GM23248 (cell line): ENCODE results near the gene NDC80. TPM values are rescaled to one million over a fixed set of nuclear protein-coding genes. Genes with fewer than 3 reads are reported as not detected.

Experiments
- DNase-seq: peaks from one replicate; pipeline ENCODE4 v3.0.0-alpha.2; 2015
- H2AFZ ChIP-seq: fragments of 200-600 bp; sonication (generic); 2 replicates; pipeline ENCODE4 v1.6.1; 2016; ENCODE audit warnings: antibody characterized with exemption
- H3F3A ChIP-seq: fragments of 200-600 bp; sonication (generic); 2 replicates; pipeline ENCODE4 v1.6.1; 2016; ENCODE audit warnings: mild to moderate bottlenecking, antibody characterized with exemption, mixed run types; ENCODE audit not compliant: insufficient read depth
- H3K27ac ChIP-seq: fragments of 200-600 bp; sonication (generic); 2 replicates; pipeline ENCODE4 v1.5.1; 2016; ENCODE audit warnings: mild to moderate bottlenecking
- H3K27me3 ChIP-seq: fragments of 200-600 bp; sonication (generic); replicated peaks from 2 replicates; pipeline ENCODE4 v1.6.1; 2016; ENCODE audit warnings: mild to moderate bottlenecking; ENCODE audit not compliant: insufficient read depth
- H3K36me3 ChIP-seq: fragments of 200-600 bp; sonication (generic); 2 replicates; pipeline ENCODE4 v1.6.1; 2016; ENCODE audit warnings: low read depth, mild to moderate bottlenecking
- H3K4me1 ChIP-seq: fragments of 200-600 bp; sonication (generic); 2 replicates; pipeline ENCODE4 v1.6.1; 2016; ENCODE audit warnings: mild to moderate bottlenecking; ENCODE audit not compliant: insufficient read depth
- H3K4me2 ChIP-seq: fragments of 200-600 bp; sonication (generic); one replicate; pipeline ENCODE4 v1.6.1; 2016; ENCODE audit warnings: mild to moderate bottlenecking; ENCODE audit not compliant: unreplicated experiment
- H3K4me3 ChIP-seq: fragments of 200-600 bp; sonication (generic); 2 replicates; pipeline ENCODE4 v1.5.1; 2016; ENCODE audit warnings: mild to moderate bottlenecking
- H3K79me2 ChIP-seq: fragments of 200-600 bp; sonication (generic); 2 replicates; pipeline ENCODE4 v1.6.1; 2016; ENCODE audit warnings: mild to moderate bottlenecking; ENCODE audit not compliant: insufficient read depth
- H3K9ac ChIP-seq: fragments of 200-600 bp; sonication (generic); 2 replicates; pipeline ENCODE4 v1.6.1; 2016; ENCODE audit warnings: mild to moderate bottlenecking
- H3K9me2 ChIP-seq: fragments of 200-600 bp; sonication (generic); 2 replicates; pipeline ENCODE4 v1.6.1; 2016; ENCODE audit warnings: mixed run types, mild to moderate bottlenecking, moderate library complexity; ENCODE audit not compliant: insufficient read depth
- H3K9me3 ChIP-seq: fragments of 200-600 bp; sonication (generic); one replicate; pipeline ENCODE4 v1.6.1; 2017; ENCODE audit warnings: low read depth
- H4K20me1 ChIP-seq: fragments of 200-600 bp; sonication (generic); 2 replicates; pipeline ENCODE4 v1.6.0; 2016; ENCODE audit not compliant: insufficient read depth
- EZH2 ChIP-seq: fragments of 200-600 bp; sonication (generic); IDR thresholded peaks from 2 replicates; pipeline ENCODE4 v1.6.1; 2018; ENCODE audit warnings: antibody characterized with exemption, mild to moderate bottlenecking; ENCODE audit not compliant: insufficient read depth, poor library complexity, severe bottlenecking
- EZH2phosphoT487 ChIP-seq: fragments of 200-600 bp; sonication (generic); IDR thresholded peaks from 2 replicates; pipeline ENCODE4 v1.6.1; 2018; ENCODE audit warnings: antibody characterized with exemption, moderate library complexity, mild to moderate bottlenecking, low read depth; ENCODE audit not compliant: insufficient read depth
- WGBS, 2 experiments: methylation state at CpG; one replicate each; pipeline ENCODE4 v1.1.6; 2015 to 2017; ENCODE audit warnings: low lambda C conversion rate in 2 of 2, low coverage in 1 of 2; ENCODE audit errors: missing lambda C conversion rate in 2 of 2; 5-methylcytosine and 5-hydroxymethylcytosine counted together
- in situ Hi-C: fragments of 300-500 bp; cut with MboI; formaldehyde crosslinking; loops from 2 replicates; pipeline ENCODE4 v1.15.0; 2020
- polyA plus RNA-seq: library from polyadenylated mRNA; unstranded; fragments of >200 nt; fragmentation: Nextera tagmentation; extraction: Ambion mirVana; gene quantifications from 2 replicates; pipeline ENCODE4 v1.2.1, GENCODE V29; 2016
- total RNA-seq: library from RNA; depleted of rRNA; stranded (reverse); fragments of >200 nt; shearing (Covaris generic); gene quantifications from 2 replicates; pipeline ENCODE4 v1.2.3, GENCODE V29; 2014

NDC80 gene
- total and polyA plus RNA-seq, 2 experiments from 2014 or later: 10.9 to 16.0 TPM

GRCh38 chr18:2625217-2625616, 53.9 kb downstream of the NDC80 start:
- H2AFZ ChIP-seq: no peak overlapping the region
- no peaks in the 10 kb centered on the region for H3K9me3 ChIP-seq
- H3K79me2 ChIP-seq: no peaks in the 10 kb centered on the region
- H3K4me2 ChIP-seq: no peak overlapping the region
- no peaks in the 10 kb centered on the region for H3K36me3 ChIP-seq
- no peak overlapping the region for H3K4me3 ChIP-seq
- TF ChIP-seq EZH2phosphoT487 (no peak), EZH2 (no peak)
- no peaks in the 10 kb centered on the region for H3K27me3 ChIP-seq
- H3F3A ChIP-seq: no peaks in the 10 kb centered on the region
- no peak overlapping the region for H3K27ac ChIP-seq
- H3K9ac ChIP-seq: no peak overlapping the region
- in situ Hi-C loops: no loop called here
- H4K20me1 ChIP-seq: no peaks in the 10 kb centered on the region
- no peak for DNase-seq
- 72 to 89% methylated on average over 5 of the region's 5 CpGs for WGBS, 2 experiments
- H3K4me1 ChIP-seq: peaks cover 4% of the 10 kb centered on the region; the same call in 1 of the 2 replicates
- H3K9me2 ChIP-seq: no peaks in the 10 kb centered on the region

GRCh38 chr18:2627821-2628276, 56.5 kb downstream of the NDC80 start:
- Histone ChIP-seq H3K9me2 (no peaks in the 10 kb centered on the region), H3K27ac (no peak overlapping the region), H3K27me3 (no peaks in the 10 kb centered on the region), H3K4me3 (no peak overlapping the region), H2AFZ (no peak overlapping the region), H3K36me3 (no peaks in the 10 kb centered on the region), H3K79me2 (no peaks in the 10 kb centered on the region), H3K9ac (no peak overlapping the region), H3K4me2 (no peak overlapping the region), H3F3A (no peaks in the 10 kb centered on the region), H3K9me3 (no peaks in the 10 kb centered on the region), H3K4me1 (peaks cover 4% of the 10 kb centered on the region; the same call in 1 of the 2 replicates), H4K20me1 (no peaks in the 10 kb centered on the region)
- in situ Hi-C loops: no loop called here
- DNase-seq: peak; percentile 67
- TF ChIP-seq EZH2 (no peak), EZH2phosphoT487 (no peak)
- WGBS, 2 experiments: 100% methylated on average over 1 of the region's 1 CpG

GRCh38 chr18:2629003-2629402, 57.6 kb downstream of the NDC80 start:
- no peaks in the 10 kb centered on the region for H3K79me2 ChIP-seq
- no peaks in the 10 kb centered on the region for H3F3A ChIP-seq
- in situ Hi-C loops: no loop called here
- no peaks in the 10 kb centered on the region for H3K27me3 ChIP-seq
- H3K9ac ChIP-seq: no peak overlapping the region
- no peak overlapping the region for H3K4me2 ChIP-seq
- H4K20me1 ChIP-seq: no peaks in the 10 kb centered on the region
- H3K4me1 ChIP-seq: peaks cover 4% of the 10 kb centered on the region; the same call in 1 of the 2 replicates
- H3K4me3 ChIP-seq: no peak overlapping the region
- no peak for DNase-seq
- H3K9me2 ChIP-seq: no peaks in the 10 kb centered on the region
- H3K9me3 ChIP-seq: no peaks in the 10 kb centered on the region
- H3K27ac ChIP-seq: no peak overlapping the region
- no peak overlapping the region for H2AFZ ChIP-seq
- 82 to 89% methylated on average over 2 of the region's 2 CpGs for WGBS, 2 experiments
- TF ChIP-seq EZH2 (no peak), EZH2phosphoT487 (no peak)
- H3K36me3 ChIP-seq: no peaks in the 10 kb centered on the region

- no peak overlapping the region for H3K9ac ChIP-seq
- H3K9me2 ChIP-seq: no peaks in the 10 kb centered on the region
- DNase-seq: no peak
- H3K9me3 ChIP-seq: no peaks in the 10 kb centered on the region
- no peak overlapping the region for H2AFZ ChIP-seq
- no peaks in the 10 kb centered on the region for H3K79me2 ChIP-seq
- H3K4me1 ChIP-seq: peaks cover 9% of the 10 kb centered on the region; the same call in 1 of the 2 replicates
- no peak overlapping the region for H3K27ac ChIP-seq
- no peaks in the 10 kb centered on the region for H3F3A ChIP-seq
- in situ Hi-C loops: no loop called here
- H3K27me3 ChIP-seq: no peaks in the 10 kb centered on the region
- TF ChIP-seq EZH2phosphoT487: no peak
- no peak for TF ChIP-seq EZH2
- no peak overlapping the region for H3K4me2 ChIP-seq
- H4K20me1 ChIP-seq: no peaks in the 10 kb centered on the region
- no peaks in the 10 kb centered on the region for H3K36me3 ChIP-seq
- no peak overlapping the region for H3K4me3 ChIP-seq
- WGBS, 2 experiments: 93 to 95% methylated on average over 1 of the region's 1 CpG
These were observed 64.2 kb downstream of the NDC80 start for GRCh38 chr18:2635586-2635985.

GRCh38 chr18:2636126-2636631, 64.8 kb downstream of the NDC80 start:
- no peak overlapping the region for H3K27ac ChIP-seq
- in situ Hi-C loops: no loop called here
- DNase-seq: no peak
- H3K4me3 ChIP-seq: no peak overlapping the region
- no peaks in the 10 kb centered on the region for H3K79me2 ChIP-seq
- no peaks in the 10 kb centered on the region for H3K9me3 ChIP-seq
- 63 to 64% methylated on average over 9 of the region's 9 CpGs for WGBS, 2 experiments
- no peaks in the 10 kb centered on the region for H3K9me2 ChIP-seq
- no peak overlapping the region for H3K9ac ChIP-seq
- no peaks in the 10 kb centered on the region for H3F3A ChIP-seq
- no peaks in the 10 kb centered on the region for H4K20me1 ChIP-seq
- H3K4me2 ChIP-seq: no peak overlapping the region
- peak overlapping the region; percentile 68 for H2AFZ ChIP-seq
- TF ChIP-seq EZH2phosphoT487 (no peak), EZH2 (no peak)
- H3K4me1 ChIP-seq: peaks cover 9% of the 10 kb centered on the region; the same call in 1 of the 2 replicates
- no peaks in the 10 kb centered on the region for H3K36me3 ChIP-seq
- H3K27me3 ChIP-seq: no peaks in the 10 kb centered on the region
